DOHH2 (cell line): ENCODE data around the gene REC114.

Experiments used
- CTCF ChIP-seq: fragments of 200-600 bp; sonication (generic); IDR thresholded peaks from one replicate; pipeline ENCODE4 v1.5.1; 2014; ENCODE audit warnings: antibody characterized with exemption, mild to moderate bottlenecking, low read depth, low read length; ENCODE audit not compliant: poor library complexity, severe bottlenecking
- EZH2phosphoT487 ChIP-seq: fragments of 200-600 bp; sonication (generic); IDR thresholded peaks from 2 replicates; pipeline ENCODE4 v1.6.1; 2017; ENCODE audit warnings: borderline replicate concordance, mild to moderate bottlenecking, antibody characterized with exemption, low read length, moderate library complexity, mixed read lengths

DNA sequence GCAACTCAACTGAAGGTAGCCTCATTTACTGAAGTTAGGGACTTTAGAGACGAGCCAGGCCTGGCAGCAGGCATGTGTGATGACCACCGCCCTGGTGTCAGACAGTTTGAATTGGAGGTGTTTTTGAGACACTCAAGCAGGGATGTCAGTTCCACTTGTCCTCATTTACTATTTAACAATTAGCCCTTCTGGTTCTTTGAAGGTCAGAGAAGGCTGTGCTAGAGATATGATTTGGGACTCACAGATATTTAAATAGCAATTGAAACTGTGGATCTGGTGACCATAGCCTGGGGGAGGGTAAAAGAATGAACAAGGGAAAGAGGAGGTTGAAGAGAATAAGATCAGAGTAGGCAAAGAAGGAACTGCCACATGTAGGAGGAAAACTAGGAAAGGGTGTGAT lies 74.6 kb downstream of the REC114 start:
- TF ChIP-seq CTCF: no peak
- TF ChIP-seq EZH2phosphoT487: no peak
